NCI-H2107 treated with DMSO at 0.1 percent for 48 hours (cell line): ENCODE measurements around the gene GNS.
A peak's percentile ranks its signal among the peaks of the same experiment; 100 is the strongest.

Experiments
- DNase-seq: peaks from one replicate; lab custom pipeline; 2025; ENCODE audit not compliant: unreplicated experiment; lab: John Stamatoyannopoulos, UW

Gene GNS

DNA sequence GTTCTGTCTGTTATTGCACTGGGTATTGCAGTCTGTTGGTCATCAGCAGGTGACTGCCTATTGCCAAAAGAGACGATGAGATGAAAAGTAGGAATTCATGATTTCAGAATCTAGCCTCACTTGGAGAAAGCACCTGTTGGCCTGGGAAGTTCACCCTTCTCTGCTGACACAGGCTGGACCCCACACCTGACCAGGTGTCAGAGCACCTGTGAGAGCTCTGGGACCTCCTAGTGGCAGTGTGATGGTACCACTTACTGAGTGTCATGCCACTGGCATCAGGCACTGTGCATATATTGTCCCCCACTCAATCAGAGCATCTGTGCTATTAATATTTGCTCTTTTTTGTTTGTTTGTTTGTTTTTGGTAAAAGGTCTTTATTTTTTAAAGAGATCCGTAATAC is 81.0 kb downstream of the GNS start:
- no peak for DNase-seq

DNA sequence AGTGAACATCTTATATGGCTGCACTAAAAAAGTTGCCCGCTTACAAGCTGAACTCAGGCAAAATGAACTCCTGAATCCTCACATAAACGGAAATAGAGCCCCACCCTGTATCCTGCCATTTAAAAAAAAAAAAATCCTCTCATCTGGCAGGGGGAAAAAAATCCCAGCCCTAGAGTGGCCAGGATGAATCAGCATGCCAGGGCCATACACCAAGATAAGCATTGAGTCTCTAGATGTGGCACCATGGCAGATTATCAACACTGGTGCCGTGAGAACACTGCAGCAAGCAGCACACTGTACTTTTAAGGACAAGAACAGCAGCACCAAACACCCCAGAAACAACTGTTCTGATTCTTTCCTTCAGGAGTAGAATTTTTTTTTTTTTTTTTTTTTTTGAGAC is 83.4 kb downstream of the GNS start:
- DNase-seq: no peak

DNA sequence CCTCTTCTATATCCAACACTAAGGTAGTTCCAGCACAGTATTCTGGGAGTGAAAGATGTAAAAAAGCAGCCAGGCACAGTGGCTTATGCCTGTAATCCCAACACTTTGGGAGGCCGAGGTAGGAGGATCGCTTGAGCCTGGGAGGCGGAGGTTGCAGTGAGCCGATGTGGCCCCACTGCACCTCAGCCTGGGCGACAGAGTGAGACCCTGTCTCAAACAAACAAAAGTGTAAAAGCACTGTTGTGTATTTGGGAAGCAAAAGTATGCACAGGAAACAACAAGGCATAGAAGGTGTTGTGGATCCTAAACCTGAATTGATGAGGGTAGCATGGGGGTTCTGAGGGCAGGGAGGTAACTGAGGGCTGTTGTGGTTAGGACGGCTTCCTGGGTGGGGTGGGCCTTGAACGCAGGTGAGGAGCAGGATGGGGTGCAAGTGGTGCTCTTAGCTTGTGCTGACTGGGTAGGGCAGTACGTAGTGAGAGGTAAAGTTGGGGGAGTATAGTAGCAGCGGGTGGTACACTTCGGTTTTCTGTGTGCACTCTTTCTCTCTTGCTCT is 84.8 kb downstream of the GNS start:
- DNase-seq: no peak

DNA sequence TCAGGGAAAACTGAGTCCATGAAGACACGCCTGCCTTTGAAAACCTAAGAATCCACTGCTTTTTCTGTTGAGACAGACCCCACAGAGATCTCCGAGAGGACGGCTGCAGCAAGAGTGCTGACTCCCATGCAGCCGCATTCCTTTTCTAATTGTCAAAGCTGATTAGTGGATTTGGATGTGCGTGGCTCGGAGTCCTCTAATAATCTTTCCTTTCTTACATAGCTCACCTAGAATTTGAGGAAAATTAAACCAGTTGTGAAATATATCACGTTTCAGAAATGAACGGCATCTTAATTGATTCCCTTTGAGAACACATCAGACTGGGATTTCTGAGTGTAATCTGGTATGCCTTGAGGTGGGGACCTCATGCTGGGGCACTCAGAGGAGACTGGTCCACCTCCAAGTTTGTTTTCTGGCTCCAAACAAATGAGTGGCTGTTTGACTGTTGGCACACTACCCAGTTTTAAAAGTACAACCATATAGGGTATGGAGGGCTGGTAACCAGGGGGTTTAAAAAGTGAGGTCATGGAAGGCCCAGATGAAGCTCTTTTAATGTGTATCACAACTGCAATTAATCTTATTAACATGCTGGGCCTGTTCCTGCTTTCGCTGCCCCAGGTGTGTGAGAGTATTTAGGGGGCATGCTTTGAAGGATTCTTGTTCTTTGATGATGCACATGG is 85.6 kb downstream of the GNS start:
- DNase-seq: peak; percentile 72

DNA sequence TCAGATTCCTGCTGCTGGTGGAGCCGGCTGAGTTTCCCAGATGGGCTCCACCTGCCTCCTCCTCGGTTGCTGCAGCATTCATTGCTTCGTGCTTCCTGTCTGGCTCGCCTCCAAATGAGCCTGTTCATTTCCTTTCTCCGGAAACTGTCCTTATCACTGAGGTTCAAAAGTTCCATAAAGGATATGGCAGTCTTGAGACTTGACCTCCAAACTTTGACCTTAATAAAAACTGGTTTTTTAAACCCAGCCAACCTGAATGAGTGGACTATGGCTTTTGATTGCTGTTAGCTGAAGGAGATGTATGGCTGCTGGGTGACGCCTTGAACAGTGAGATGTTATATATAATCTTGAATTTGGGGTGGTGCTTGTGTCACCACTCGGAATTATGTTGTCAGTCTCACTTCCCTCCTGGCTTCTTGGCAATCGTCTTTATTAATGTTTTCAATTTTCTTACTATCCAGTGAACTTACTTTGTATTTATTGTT is 86.2 kb downstream of the GNS start:
- peak; percentile 87 for DNase-seq

DNA sequence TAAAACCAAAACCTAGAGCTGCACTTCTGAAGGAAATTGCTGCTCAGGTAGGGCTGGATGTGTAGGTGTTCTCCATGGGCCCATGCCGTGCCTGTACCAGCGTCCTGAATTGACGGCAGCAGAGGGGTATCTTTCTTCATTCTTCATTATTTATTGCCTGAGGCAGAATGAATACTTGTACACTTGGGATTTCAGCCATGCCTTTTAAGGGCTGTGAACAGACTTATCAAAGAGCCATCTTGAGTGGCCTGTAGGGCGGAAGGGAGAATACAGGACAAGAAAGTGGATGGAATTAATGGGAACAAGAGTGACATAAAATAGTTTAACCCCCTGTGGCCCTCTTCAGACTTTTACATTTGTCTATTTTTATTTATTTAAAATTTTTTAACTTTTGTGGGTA is 87.5 kb downstream of the GNS start:
- no peak for DNase-seq

DNA sequence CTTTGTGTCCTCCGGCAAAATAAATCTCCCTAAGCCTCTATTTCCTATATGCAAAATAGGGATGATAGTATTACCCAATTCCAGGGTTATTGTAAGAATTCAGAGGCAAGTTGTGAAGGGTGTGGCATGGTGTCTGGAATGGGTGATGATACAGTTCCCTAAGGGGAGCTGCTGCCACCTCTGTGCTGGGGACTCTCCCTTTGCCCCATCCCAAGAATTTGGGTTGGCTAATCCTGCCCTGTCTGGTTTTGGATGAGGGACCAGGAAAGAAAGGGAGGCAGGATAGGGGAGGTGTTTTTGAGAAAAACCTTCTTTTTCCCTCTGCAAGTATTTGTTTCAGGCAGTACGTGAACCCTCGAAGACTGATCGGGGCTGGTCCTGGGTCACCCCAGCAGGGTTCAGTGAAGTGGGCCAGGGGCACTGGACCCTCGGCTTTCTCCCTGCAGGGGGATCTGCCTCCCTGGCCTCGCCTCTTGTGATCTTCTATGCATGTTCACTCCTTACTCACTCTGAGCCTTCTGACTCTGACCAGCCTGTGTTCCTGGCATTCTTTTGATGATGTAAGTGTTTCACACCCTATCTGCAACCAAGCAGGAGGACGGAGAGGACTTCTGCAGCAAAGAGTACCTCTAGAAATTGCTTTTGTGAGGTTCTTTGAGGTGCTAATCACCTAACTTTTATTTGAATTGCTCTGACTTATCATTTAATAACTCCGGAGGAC is 88.1 kb downstream of the GNS start:
- no peak for DNase-seq

DNA sequence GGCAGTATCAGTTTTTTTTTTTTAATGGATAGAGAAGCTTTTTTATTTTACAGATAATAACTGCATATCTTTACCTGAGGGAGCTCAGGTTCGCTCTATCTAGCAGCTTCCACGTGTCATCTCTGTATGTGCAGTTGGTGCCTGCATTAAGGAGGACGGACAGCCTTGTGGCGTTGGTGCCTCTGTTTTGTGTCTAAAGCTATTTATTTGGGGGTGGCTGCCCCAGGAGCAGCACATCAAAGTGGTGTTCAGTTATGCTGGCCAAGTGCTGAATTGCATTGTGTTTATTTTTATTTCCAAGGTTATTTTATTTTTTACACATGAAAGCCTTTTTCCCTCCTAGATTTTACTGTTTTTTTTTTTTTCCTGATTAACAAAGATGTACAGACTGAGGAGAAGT is 89.2 kb downstream of the GNS start:
- DNase-seq: no peak

DNA sequence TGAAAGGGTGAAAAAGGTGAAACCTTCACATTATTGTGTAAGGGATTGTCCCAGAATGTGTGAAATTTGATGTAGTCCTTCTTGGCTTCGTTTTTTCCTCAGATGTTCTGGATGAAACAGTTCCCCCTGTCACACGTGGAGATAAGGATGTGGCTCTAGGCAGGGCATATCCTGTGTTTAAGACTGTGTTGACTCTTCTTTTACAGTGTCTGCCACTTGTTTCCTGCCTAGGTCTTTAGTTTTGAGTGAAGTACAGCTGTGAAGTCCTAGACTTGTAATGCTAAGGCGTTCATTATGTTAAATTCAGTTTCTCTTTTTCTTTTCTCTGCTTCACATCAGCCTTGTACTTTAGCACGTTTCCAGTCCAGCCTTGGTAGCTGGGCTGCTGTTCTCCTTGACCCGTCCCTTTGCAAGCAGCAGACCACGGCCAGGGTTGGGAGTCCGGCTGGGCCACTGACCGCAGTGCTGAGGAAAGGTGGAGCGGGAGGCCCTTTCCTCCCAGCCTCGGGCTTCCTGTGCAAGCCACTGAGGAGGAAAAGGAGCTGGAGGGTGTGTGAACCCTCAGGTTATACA is 89.8 kb downstream of the GNS start:
- no peak for DNase-seq

DNA sequence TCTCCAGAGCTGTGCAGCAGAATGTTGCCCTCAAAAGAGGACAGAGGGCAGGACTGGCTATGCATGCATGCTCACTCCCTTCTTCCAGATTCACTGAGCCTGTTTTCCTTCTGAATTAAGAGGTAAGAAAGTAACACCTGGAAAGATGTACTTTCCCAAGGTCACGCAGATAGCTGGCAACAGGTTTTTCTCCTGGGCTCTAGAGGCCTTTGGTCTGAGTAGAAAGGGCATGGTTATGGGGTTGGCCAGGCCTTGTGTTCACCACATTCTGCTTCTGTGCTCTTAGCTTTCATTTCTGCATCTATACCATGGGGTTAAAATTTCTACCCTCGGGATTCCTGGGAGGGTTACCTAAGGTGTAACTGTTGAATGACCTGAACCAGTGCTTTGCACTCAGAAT is 91.4 kb downstream of the GNS start:
- DNase-seq: no peak

DNA sequence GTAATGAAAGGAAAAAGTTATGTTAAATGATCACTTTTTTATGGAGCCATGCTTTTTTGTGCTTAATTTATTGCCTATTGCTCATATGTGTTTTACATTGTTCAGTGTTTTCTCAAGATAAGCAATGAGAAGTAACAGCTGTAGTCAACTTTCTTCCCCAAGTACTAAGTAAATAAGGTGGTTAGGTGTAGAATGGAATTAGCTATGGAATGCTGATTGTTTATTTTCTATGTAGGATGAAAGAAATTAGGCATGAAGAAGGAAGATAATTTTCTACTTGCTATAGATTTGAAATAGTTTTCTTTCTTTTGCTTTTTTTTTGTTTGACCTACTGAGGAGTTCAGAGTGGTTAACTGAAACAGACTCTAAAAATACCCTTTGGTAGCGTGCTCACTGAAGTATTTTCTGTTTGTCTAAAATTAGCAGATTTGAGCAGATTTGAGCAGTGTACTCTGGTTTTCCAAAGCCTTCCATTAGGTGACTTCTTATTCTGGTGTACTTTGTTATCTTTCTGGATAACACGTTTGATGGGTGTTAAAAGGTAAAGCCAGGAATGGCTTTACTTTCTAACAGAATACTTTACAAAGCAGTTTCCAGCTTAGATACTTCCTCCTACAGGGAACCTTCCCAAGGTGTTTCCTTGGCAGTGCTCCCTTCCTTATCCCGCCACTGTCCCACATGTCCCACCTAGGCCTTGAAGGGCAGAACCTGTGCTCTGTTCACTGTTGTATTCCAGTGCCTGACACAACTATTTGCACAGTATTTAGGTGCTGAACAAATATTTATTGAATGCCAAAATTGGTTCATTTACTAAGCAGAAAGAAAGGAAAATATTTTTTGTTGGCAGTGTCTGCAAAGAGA is 92.9 kb downstream of the GNS start:
- DNase-seq: no peak

DNA sequence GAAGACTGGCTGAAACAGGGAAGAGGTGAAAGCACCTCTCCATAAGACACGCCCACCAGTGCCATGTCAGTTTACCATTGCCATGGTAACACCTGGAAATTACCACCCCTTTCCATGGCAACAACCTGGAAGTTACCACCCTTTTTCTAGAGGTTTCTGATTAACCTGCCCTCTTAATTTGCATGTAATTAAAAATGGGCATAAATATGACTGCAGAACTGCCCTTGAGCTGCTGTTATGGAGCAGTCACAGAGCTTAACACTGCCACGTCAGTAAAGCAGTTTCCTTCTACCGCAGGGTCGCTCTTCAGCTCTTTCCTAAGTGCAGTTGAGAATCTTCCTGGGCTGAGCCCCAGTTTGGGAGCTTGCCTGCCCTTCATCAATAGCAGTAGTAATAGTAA is 93.7 kb downstream of the GNS start:
- no peak for DNase-seq
